ENCODE data around the gene CHAC1.

- TF ChIP-seq CTCF (IDR thresholded peaks at IDR 0.05; ENCODE audit: poor library complexity, severe bottlenecking) (no peak), TAF1 (IDR thresholded peaks at IDR 0.05; ENCODE audit: low read depth) (no peak), EP300 (conservative IDR thresholded peaks at IDR 0.05; ENCODE audit: poor library complexity, severe bottlenecking) (no peak), EZH2 (IDR thresholded peaks at IDR 0.05; ENCODE audit: borderline replicate concordance, insufficient read depth, low read length, poor library complexity, severe bottlenecking) (peak; percentile 26), POLR2AphosphoS5 (IDR thresholded peaks at IDR 0.05) (peak; percentile 13), SMC3 (conservative IDR thresholded peaks at IDR 0.05; ENCODE audit: poor library complexity) (no peak), RAD21 (conservative IDR thresholded peaks at IDR 0.05) (no peak), REST (IDR thresholded peaks at IDR 0.05; ENCODE audit: borderline replicate concordance) (no peak), MXI1 (conservative IDR thresholded peaks at IDR 0.05; ENCODE audit: poor library complexity, severe bottlenecking) (peak; percentile 77)
These were observed 27.2 kb upstream of the CHAC1 start for GRCh38 chr15:40925863-40926658.

Measured in neural cell (in vitro differentiated cells).